Endothelial cell of umbilical vein (primary cell): ENCODE measurements around the gene ZNF821. TPM values are rescaled to one million over a fixed set of nuclear protein-coding genes. Genes with fewer than 3 reads are reported as not detected.
A peak's percentile ranks its signal among the peaks of the same experiment; 100 is the strongest.

ENCODE experiments used
- BruUV-seq: library from RNA; stranded (reverse); fragments of 400-500 nt; replicated peaks from 2 replicates; lab custom pipeline; 2021; lab: Mats Ljungman, UMichigan
- CTCF ChIA-PET: fragments of 300-600, 350-600 bp; sonication (Branson Sonifier 250); formaldehyde crosslinking; loops from one replicate; lab custom pipeline; 2021; ENCODE audit warnings: antibody characterized with exemption, inconsistent platforms; lab: Charles Lee
- POLR2A ChIA-PET: fragments of 300-600, 350-600 bp; sonication (Branson Sonifier 250); formaldehyde crosslinking; loops from one replicate; lab custom pipeline; 2021; ENCODE audit warnings: antibody characterized with exemption, inconsistent platforms; lab: Charles Lee
- DNase-seq: peaks from one replicate; pipeline ENCODE4 v3.0.0-alpha.2; 2011; ENCODE audit warnings: low read depth, low spot score
- FAIRE-seq: peaks from 2 replicates; lab custom pipeline; 2011; peaks lifted over from hg19 to GRCh38; lab: Jason Lieb, UNC
- H2AFZ ChIP-seq: 2 replicates; pipeline ENCODE4 v1.6.0; 2012; ENCODE audit warnings: low read depth, low read length, control low read depth, inconsistent platforms
- H3K27ac ChIP-seq: 2 replicates; pipeline ENCODE4 v1.5.1; 2011; ENCODE audit warnings: low read depth, mild to moderate bottlenecking, control low read depth, low read length, moderate library complexity; ENCODE audit not compliant: insufficient read depth
- H3K27me3 ChIP-seq, 2 experiments: 2 replicates each; pipeline versions ENCODE4 v1.6.0 to v1.6.1; 2011; ENCODE audit warnings: low read length in 2 of 2, mixed read lengths in 1 of 2; ENCODE audit not compliant: control insufficient read depth in 2 of 2, insufficient read depth in 2 of 2
- H3K36me3 ChIP-seq, 2 experiments: 2 replicates in 1 of 2; 3 replicates in 1 of 2; pipeline ENCODE4 v1.5.1; 2011; ENCODE audit warnings: low read length in 2 of 2, mild to moderate bottlenecking in 1 of 2, moderate library complexity in 1 of 2; ENCODE audit not compliant: control insufficient read depth in 2 of 2, insufficient read depth in 2 of 2; ENCODE audit errors: extremely low read depth in 1 of 2
- H3K4me1 ChIP-seq: 3 replicates; pipeline ENCODE4 v1.5.1; 2011; ENCODE audit warnings: mild to moderate bottlenecking, low read length; ENCODE audit not compliant: control insufficient read depth, insufficient read depth; ENCODE audit errors: extremely low read depth
- H3K4me2 ChIP-seq: 2 replicates; pipeline ENCODE4 v1.6.1; 2011; ENCODE audit warnings: low read length, control low read depth, mixed read lengths; ENCODE audit not compliant: insufficient read depth
- H3K4me3 ChIP-seq, 3 experiments: fragments of 200-600 bp in 1 of 3; sonication (generic), shearing (Covaris generic) in 1 of 3; replicated peaks in 1 of 3; 2 replicates each; pipeline ENCODE4 v1.5.1; 2011 to 2016; ENCODE audit warnings: control low read depth in 3 of 3, low read length in 3 of 3, mild to moderate bottlenecking in 2 of 3, inconsistent platforms in 1 of 3, low read depth in 1 of 3, moderate library complexity in 1 of 3; ENCODE audit not compliant: insufficient read depth in 1 of 3
- H3K79me2 ChIP-seq: 2 replicates; pipeline ENCODE4 v1.6.0; 2012; ENCODE audit warnings: low read length, inconsistent platforms; ENCODE audit not compliant: control insufficient read depth, insufficient read depth
- H3K9ac ChIP-seq: replicated peaks from 2 replicates; pipeline ENCODE3; 2011; ENCODE audit warnings: low read length, control low read depth; ENCODE audit not compliant: insufficient read depth; ENCODE audit errors: extremely low read depth
- H3K9me1 ChIP-seq: replicated peaks from 3 replicates; pipeline ENCODE4 v1.6.0; 2011; ENCODE audit warnings: mild to moderate bottlenecking, low read length; ENCODE audit not compliant: control insufficient read depth, insufficient read depth; ENCODE audit errors: extremely low read depth
- H3K9me3 ChIP-seq: replicated peaks from 2 replicates; pipeline ENCODE4 v1.5.1; 2012; ENCODE audit warnings: low read length, inconsistent platforms; ENCODE audit not compliant: control insufficient read depth, insufficient read depth
- H4K20me1 ChIP-seq: replicated peaks from 2 replicates; pipeline ENCODE3; 2011; ENCODE audit warnings: mild to moderate bottlenecking, low read length; ENCODE audit not compliant: control insufficient read depth, insufficient read depth; ENCODE audit errors: extremely low read depth
- CTCF ChIP-seq, 2 donors: IDR thresholded peaks; 1 replicate in 1 of 2; 2 replicates in 1 of 2; pipeline ENCODE4 v1.5.1; 2011; ENCODE audit warnings: low read length in 2 of 2, mild to moderate bottlenecking in 2 of 2, moderate library complexity in 2 of 2, control low read depth in 1 of 2, inconsistent platforms in 1 of 2, low read depth in 1 of 2; ENCODE audit not compliant: insufficient read depth in 1 of 2; ENCODE audit errors: extremely low read depth in 1 of 2
- EZH2 ChIP-seq: IDR thresholded peaks from 2 replicates; pipeline ENCODE4 v1.6.1; 2012; ENCODE audit warnings: borderline replicate concordance, low read depth, mild to moderate bottlenecking, moderate library complexity, low read length, inconsistent platforms; ENCODE audit not compliant: severe bottlenecking
- FOS ChIP-seq: IDR thresholded peaks from 2 replicates; pipeline ENCODE4 v1.6.1; 2011; ENCODE audit warnings: mild to moderate bottlenecking, low read length, moderate library complexity, borderline replicate concordance; ENCODE audit not compliant: insufficient read depth
- GATA2 ChIP-seq: IDR thresholded peaks from 2 replicates; pipeline ENCODE4 v1.7.0; 2011; ENCODE audit warnings: low read depth, mild to moderate bottlenecking, moderate library complexity, mixed read lengths, low read length; ENCODE audit not compliant: insufficient read length, insufficient read depth
- JUN ChIP-seq: IDR thresholded peaks from 2 replicates; pipeline ENCODE4 v1.6.1; 2011; ENCODE audit warnings: borderline replicate concordance, low read depth; ENCODE audit not compliant: insufficient read length, insufficient read depth
- MAX ChIP-seq: IDR thresholded peaks from 2 replicates; pipeline ENCODE4 v1.6.1; 2011; ENCODE audit not compliant: insufficient read depth, insufficient read length
- MYC ChIP-seq: IDR thresholded peaks from one replicate; pipeline ENCODE4 v1.6.1; 2011; ENCODE audit warnings: mild to moderate bottlenecking, low read depth, low read length
- POLR2A ChIP-seq: IDR thresholded peaks from 2 replicates; pipeline ENCODE4 v1.6.1; 2012; ENCODE audit warnings: low read depth, mild to moderate bottlenecking, control low read depth, low read length
- POLR2AphosphoS5 ChIP-seq: IDR thresholded peaks from 2 replicates; pipeline ENCODE4 v1.6.1; 2012; ENCODE audit warnings: low read depth, mild to moderate bottlenecking, control low read depth, low read length, moderate library complexity; ENCODE audit not compliant: insufficient read depth
- dilution Hi-C: fragments of 300-500 bp; cut with MboI; formaldehyde crosslinking; loops from one replicate; pipeline ENCODE4 v1.15.0; 2019; ENCODE audit warnings: low sequenced_read_pairs; ENCODE audit not compliant: extremely low pct_ligation_motif_present
- intact Hi-C: fragments of 100-400 bp; cut with micrococcal nuclease; formaldehyde crosslinking; loops from one replicate; pipeline ENCODE4 v1.10.0; 2022
- polyA plus RNA-seq, 4 experiments: library from polyadenylated mRNA; depleted of rRNA in 3 of 4; stranded (reverse) in 3 of 4; unstranded in 1 of 4; fragments of >200 nt; gene quantifications; 2 replicates each; pipeline versions ENCODE4 v1.2.1 to v1.2.3, GENCODE V29; 2011 to 2012; ENCODE audit warnings: missing spikeins in 1 of 4
- total RNA-seq: library from RNA; stranded (reverse); gene quantifications from 2 replicates; pipeline ENCODE4 v1.2.3, GENCODE V29; 2021

ZNF821 gene
- total and polyA plus RNA-seq, 2 donors (not counting 3 experiments of a cell fraction or from before 2014, with no cell fraction given), result 7.3 to 8.1 TPM

GRCh38 chr16:71895679-71896365 lies 11.8 kb upstream of the ZNF821 start:
- no peak for TF ChIP-seq FOS
- TF ChIP-seq MYC, result no peak
- no peak for TF ChIP-seq CTCF (IDR thresholded peaks at IDR 0.05; ENCODE audit: extremely low read depth in 1 of 2, insufficient read depth in 1 of 2, low read depth in 1 of 2, low read length in 2 of 2)
- no peak for TF ChIP-seq POLR2AphosphoS5
- no peak for TF ChIP-seq GATA2
- TF ChIP-seq MAX, result no peak
- TF ChIP-seq POLR2A, result no peak
- no peak for TF ChIP-seq JUN
- TF ChIP-seq EZH2, result no peak
- no peaks in the 10 kb centered on the region for H3K36me3 ChIP-seq
- H3K4me2 ChIP-seq, result peak overlapping the region; percentile 93
- H3K79me2 ChIP-seq, result peaks cover 54% of the 10 kb centered on the region
- no peaks in the 10 kb centered on the region for H3K9me3 ChIP-seq
- H3K27ac ChIP-seq, result peak overlapping the region; percentile 88
- POLR2A ChIA-PET, result interaction anchor here (0.7 kb wide), 1 partner anchor 10 kb away, joined by 3 read pairs; no protein-coding TSS in a partner anchor
- peak overlapping the region; percentile 84 to 98 (median 95) for H3K4me3 ChIP-seq
- DNase-seq, result no peak
- intact Hi-C loops (loop anchor here (1.0 to 2.0 kb wide), 9 partner anchors 12 to 197 kb away; partner anchors contain the start of genes AP1G1, DHODH, DHX38 and TXNL4B), dilution Hi-C loops (no loop called here)
- FAIRE-seq, result peak; percentile 74
- peak overlapping the region; percentile 96 for H3K9ac ChIP-seq
- CTCF ChIA-PET, result interaction anchor here (2.0 to 3.1 kb wide), 5 partner anchors 8 to 66 kb away, joined by 5 to 44 read pairs (median 12); partner anchors contain the start of gene ZNF821
- peaks cover 8% of the 10 kb centered on the region for H4K20me1 ChIP-seq
- no peaks in the 10 kb centered on the region for H3K9me1 ChIP-seq
- H2AFZ ChIP-seq, result peak overlapping the region; percentile 71
- H3K4me1 ChIP-seq, result peaks cover 8% of the 10 kb centered on the region
- BruUV-seq, result TSS peak; percentile 48
- H3K27me3 ChIP-seq, result no peaks in the 10 kb centered on the region
